ENCODE results near the gene ADD1. TPM values are rescaled to one million over a fixed set of nuclear protein-coding genes. Genes with fewer than 3 reads are reported as not detected.

ADD1 gene
- total and polyA plus RNA-seq, 8 donors, result 262 to 331 (median 304) TPM

DNA sequence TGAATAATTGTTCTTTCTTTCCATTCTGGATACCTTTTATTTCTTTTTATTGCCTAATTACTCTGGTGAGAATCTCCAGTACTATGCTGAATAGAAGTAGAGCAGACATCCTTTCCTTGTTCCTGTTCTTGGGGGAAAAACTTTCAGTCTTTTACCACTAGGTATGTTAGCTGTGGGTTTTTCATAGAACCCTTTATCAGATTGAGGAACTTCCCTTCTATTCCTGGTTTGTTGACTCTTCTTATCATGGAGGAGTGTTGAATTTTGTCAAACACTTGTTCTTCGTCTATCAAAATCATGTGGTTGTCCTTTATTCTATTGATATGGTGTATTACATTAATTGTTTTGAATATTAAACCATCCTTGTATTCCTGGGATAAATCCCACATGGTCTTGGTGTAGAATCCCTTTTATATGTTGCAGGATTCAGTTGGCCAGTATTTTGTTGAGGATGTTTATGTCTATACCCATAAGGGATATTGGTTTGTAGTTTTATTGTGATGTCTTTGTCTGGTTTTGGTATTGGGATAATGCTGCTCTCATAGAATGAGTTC, 27.2 kb upstream of the ADD1 start:
- TF ChIP-seq CTCF (IDR thresholded peaks at IDR 0.05), result no peak
- DNase-seq, result no peak
- H3K27me3 ChIP-seq, result no peaks in the 10 kb centered on the region
- no peak overlapping the region for H3K4me3 ChIP-seq
- intact Hi-C loops (cut with DNase I), result no loop called here
- ATAC-seq, result no peak
- peaks cover 10 to 87% of the 10 kb centered on the region in 2 donors for H3K4me1 ChIP-seq
- H3K9me3 ChIP-seq, result no peaks in the 10 kb centered on the region
- H3K27ac ChIP-seq, result peak overlapping the region in 1 of 2 donors; percentile 18
- peaks cover 0 to 48% of the 10 kb centered on the region in 2 donors for H3K36me3 ChIP-seq

DNA sequence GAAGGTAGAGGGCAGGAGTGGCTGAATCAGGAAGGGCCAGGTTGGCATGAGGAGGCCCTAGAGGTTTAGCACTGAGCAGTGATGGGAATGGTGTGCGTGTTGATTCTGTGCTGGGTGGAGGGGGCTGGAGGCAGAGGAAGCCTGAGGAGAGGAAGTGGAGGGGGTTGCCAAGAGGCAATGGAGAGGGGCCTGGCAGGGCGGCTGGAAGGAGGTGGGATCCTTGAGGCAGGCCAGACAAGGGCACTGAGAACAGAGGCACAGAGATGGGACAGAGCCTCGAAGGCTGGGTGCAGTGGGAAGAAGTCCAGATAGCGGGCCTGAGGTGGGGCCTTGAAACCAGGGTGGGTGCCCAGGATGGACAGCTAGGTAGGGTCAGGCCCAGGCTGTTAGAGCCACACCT, 26.5 kb upstream of the ADD1 start:
- ATAC-seq, result no peak
- Histone ChIP-seq H3K36me3 (peaks cover 0 to 55% of the 10 kb centered on the region in 2 donors), H3K4me1 (peaks cover 5 to 80% of the 10 kb centered on the region in 2 donors), H3K4me3 (peak overlapping the region in 1 of 2 donors; percentile 47), H3K27me3 (no peaks in the 10 kb centered on the region), H3K27ac (peak overlapping the region in 1 of 2 donors; percentile 18), H3K9me3 (no peaks in the 10 kb centered on the region)
- TF ChIP-seq CTCF (IDR thresholded peaks at IDR 0.05), result no peak
- DNase-seq, result peak in 1 of 4 donors; percentile 43
- intact Hi-C loops (cut with DNase I), result no loop called here

DNA sequence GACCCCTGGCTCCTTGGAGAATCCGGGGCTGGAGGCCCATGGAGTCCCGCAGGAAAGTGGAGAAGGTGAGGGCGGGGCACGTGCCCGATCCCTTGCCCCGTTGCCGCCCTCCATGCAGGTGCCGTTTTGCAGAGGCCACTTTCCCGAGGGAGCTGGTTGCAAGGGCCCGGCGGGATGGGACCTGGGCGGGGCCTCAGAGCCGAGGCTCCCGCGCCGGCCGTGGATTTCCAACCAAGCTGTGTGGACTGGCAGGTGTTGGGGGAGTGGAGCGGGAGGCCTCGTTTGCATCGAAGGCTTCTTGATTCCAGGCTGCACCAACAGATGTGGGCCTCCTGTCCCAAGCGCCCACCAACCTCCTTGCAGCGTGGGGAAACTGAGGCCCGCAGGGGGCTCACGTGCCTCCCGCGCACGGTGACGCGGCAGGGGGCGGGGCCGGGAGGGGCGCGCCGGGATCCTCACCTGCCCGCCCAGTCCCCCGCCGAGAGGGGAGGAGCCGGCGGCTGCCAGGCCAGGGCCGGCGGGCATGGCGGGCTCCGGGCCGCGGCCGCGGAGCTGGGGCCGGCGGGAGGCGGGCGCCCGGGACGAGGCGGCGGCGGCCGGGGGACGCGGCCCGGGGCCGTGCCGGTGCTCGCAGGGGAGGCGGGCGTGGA, 25.8 kb upstream of the ADD1 start:
- H3K27ac ChIP-seq, result peak overlapping the region in 1 of 2 donors; percentile 55
- TF ChIP-seq CTCF (IDR thresholded peaks at IDR 0.05), result no peak
- no peaks in the 10 kb centered on the region for H3K9me3 ChIP-seq
- ATAC-seq (peak; percentile 87), DNase-seq (peak in 1 of 4 donors; percentile 87)
- H3K4me1 ChIP-seq, result peaks cover 5 to 73% of the 10 kb centered on the region in 2 donors
- H3K36me3 ChIP-seq, result peaks cover 0 to 62% of the 10 kb centered on the region in 2 donors
- intact Hi-C loops (cut with DNase I), result no loop called here
- no peaks in the 10 kb centered on the region for H3K27me3 ChIP-seq
- peak overlapping the region; percentile 47 to 56 for H3K4me3 ChIP-seq

GRCh38 chr4:2818351-2818939, 25.2 kb upstream of the ADD1 start:
- TF ChIP-seq CTCF (IDR thresholded peaks at IDR 0.05), result no peak
- DNase-seq, result peak in 1 of 4 donors; percentile 85
- Histone ChIP-seq H3K4me3 (peak overlapping the region; percentile 47 to 56), H3K27ac (peak overlapping the region; percentile 26 to 55), H3K27me3 (no peaks in the 10 kb centered on the region), H3K4me1 (peaks cover 5 to 67% of the 10 kb centered on the region in 2 donors), H3K9me3 (no peaks in the 10 kb centered on the region), H3K36me3 (peaks cover 0 to 68% of the 10 kb centered on the region in 2 donors)
- intact Hi-C loops (cut with DNase I), result no loop called here
- ATAC-seq, result peak; percentile 10
